HS-5 (cell line): ENCODE measurements around the gene RIPOR3.
A peak's percentile ranks its signal among the peaks of the same experiment; 100 is the strongest.
"Not testable (repeated sequence)": the region's sequence is repeated elsewhere in the genome, so short reads cannot be mapped to it uniquely, and the experiment has no call there.

ENCODE experiments used
- DNase-seq: peaks from one replicate; pipeline ENCODE4 v3.0.0-alpha.2; 2012; ENCODE audit warnings: low read depth

The RIPOR3 gene

GRCh38 chr20:50552979-50553378 lies 138.4 kb downstream of the RIPOR3 start:
- no peak for DNase-seq

DNA sequence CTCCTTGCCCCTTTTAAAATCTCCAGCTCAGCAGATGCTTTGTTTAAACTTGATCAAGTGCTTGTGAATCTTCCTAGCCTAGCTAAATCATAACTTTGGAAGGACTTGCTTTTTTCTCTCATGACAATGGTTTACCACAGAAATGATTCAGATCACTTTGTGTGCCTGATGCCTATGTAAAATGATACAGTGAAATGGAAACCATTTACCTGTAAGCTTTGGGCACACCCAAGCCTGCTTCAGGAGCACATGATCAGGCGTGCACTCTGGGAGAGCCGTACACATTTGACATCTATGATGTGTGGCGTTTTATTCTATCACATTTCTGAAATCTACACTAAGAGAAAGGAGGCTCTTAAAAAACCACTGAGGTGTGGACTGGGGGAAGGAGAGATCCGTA lies 140.1 kb downstream of the RIPOR3 start:
- DNase-seq, result no peak

GRCh38 chr20:50550531-50550930 lies 140.8 kb downstream of the RIPOR3 start:
- no peak for DNase-seq

- DNase-seq, result no peak
Observed at GRCh38 chr20:50548396-50548795, 142.9 kb downstream of the RIPOR3 start.

- DNase-seq, result no peak
Observed at GRCh38 chr20:50547964-50548363, 143.4 kb downstream of the RIPOR3 start.

DNA sequence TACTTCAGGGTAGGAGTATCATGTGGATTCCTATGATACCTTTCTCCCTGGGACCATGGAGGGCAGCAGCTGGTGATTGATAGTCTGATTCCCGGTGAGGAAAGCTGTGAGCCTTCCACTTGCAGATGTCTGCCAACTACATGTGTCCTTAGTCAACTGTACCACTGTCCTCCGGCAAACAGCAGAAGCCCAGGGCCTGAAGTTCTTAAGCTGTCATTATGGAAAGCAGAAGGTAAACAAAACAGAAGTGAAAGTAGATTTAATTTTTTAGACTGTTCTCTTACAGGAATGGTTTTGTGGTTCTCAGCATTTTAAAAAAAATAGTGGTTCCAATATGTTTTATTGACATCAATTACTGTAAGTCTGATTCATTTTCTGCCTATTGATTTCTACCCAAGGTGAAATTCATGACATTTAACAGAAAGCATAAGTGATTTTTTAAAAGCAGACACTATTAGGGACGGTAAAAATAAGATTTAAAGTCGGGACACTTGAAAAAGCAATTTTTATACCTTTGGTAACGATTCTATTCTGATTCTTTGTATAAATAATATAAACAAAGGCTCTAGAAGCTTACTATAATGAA lies 144.5 kb downstream of the RIPOR3 start:
- DNase-seq, result no peak

DNA sequence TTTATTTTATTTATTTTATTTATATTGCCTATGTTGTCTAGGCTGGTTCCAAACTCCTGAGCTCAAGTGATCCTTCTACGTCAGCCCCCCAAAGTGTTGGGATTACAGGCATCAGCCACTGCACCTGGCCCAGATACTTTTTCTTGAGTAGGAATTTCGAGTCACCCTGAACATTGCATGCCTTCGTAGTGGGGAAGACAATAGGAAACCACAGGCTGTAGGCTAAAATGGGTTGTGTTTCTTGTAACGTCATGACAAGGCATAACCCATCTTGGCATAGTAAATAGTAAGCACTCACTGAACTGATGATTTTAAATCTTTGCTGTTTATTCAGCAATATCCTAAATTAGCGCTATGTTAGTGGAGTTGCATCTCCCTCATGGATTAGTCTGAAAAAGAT lies 146.2 kb downstream of the RIPOR3 start:
- DNase-seq, result no peak

GRCh38 chr20:50543326-50543725 lies 148.0 kb downstream of the RIPOR3 start:
- DNase-seq, result no peak

- DNase-seq, result no peak
Observed at GRCh38 chr20:50541606-50542041, 149.7 kb downstream of the RIPOR3 start.

DNA sequence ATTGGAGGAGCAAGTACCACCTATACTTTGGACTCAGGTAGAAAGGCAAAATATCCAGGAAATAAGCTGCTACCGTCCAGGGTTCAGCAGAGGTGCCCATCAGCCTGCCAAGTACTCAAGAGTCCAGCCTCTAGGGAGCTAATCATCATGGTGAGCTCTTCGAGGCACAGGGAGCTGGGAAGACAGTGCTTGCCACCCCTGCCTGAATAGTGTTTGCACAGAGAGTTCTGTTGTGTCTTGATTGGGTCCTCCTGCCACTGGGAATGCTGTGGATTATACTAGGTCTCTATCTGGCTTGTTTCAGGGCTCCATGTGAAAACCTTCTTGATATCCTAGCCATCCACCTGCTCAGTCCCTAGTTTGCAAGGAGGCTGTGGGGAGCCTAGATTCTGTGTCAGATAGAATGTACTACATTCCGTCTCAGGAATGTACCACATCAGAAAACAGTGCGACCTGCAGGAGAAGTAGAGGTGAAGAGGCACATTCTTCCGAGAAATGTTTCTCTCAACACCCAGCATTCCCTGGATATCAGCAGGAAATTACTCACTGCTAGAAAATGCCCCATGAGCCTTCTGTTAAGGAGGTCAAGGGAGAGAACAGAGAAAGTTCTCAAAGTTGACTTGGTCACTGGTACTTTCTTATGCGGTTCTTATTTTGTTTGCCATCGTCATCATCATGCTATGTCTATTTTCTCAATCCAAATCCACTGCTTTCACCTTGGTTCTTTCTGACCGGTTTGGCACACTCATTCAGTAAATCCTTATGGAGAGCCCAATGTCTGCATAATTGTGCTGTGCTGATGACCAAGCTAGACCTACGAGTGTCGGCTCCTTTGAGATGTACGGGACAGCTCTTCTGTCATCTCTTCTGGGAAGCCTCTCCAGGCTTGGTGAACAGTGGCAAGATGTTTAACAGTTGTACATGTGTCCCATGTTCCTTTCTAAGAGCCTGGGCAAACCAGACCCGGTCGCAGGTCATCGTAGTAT lies 150.4 kb downstream of the RIPOR3 start:
- peak; percentile 100 for DNase-seq

- DNase-seq, result not testable (repeated sequence)
Observed at GRCh38 chr20:50539798-50540197, 151.5 kb downstream of the RIPOR3 start.

DNA sequence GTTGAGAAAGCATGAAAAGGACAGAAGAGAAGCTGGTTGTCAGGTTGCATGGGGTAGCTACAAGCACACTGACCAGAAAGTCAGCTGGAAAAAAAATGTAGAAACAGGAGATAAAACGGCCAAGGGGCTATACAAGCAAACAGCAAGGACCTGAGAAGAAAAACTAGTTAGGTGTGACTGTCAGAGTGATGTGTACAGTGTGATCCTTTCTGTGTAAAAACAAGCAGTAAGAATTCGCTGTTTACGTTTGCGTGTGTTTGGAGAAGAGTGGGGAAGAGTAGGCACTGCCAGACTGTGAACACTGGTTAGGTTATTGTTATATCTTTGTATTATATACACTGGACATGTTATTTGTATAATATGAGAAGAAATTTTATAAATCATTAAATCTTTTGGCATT lies 153.1 kb downstream of the RIPOR3 start:
- no peak for DNase-seq

DNA sequence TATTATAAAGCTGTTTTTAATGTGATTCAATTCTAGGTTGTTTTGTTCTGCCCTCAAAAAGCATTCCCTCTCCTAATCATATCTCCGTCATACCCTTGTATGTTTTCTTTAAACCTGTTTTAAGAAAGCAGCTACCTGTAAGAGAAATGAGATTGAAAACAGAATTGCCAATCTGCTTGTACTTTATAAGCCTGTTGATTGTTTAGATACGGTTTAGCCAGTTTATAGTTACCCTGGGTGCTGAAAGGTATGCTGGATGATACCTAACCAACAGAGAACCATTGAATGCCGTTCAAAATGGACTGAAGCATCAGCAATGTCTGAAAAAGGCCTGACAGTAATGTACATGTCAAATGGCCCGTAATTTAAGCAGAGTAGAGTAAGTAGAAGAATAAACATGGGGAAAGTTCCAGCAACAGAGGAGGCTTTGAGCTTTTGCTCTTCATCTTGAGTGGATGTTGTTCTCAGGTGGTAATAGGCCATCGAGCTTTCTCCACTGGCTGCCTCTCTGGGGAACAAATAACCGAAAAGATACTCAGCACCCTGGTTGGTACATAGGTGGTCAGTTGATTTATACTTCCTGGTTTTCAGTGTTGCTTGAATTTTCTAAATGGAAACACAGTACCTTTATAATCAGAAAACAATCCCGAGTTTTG lies 153.7 kb downstream of the RIPOR3 start:
- DNase-seq, result no peak

GRCh38 chr20:50536333-50536732 lies 155.0 kb downstream of the RIPOR3 start:
- DNase-seq, result no peak
